HCT116 (cell line): ENCODE measurements around the gene PSMD11. TPM values are rescaled to one million over a fixed set of nuclear protein-coding genes. Genes with fewer than 3 reads are reported as not detected.

Experiments used
- ATAC-seq: fragments of 200-7000 bp; cut with Tn5 transposase; 2 replicates; pipeline ENCODE4 v1.9.1; 2020; ENCODE audit warnings: mild to moderate bottlenecking, moderate library complexity
- BruUV-seq: library from RNA; stranded (reverse); fragments of 400-500 nt; replicated peaks from 2 replicates; lab custom pipeline; 2021; lab: Mats Ljungman, UMichigan
- CTCF ChIA-PET: fragments of 300-600 bp; sonication (Branson Sonifier 250); formaldehyde crosslinking; loops from one replicate; lab custom pipeline; 2021; ENCODE audit warnings: antibody characterized with exemption; lab: Charles Lee
- POLR2A ChIA-PET: fragments of 300-600, 350-600 bp; sonication (Branson Sonifier 250); formaldehyde crosslinking; loops from one replicate; lab custom pipeline; 2021; ENCODE audit warnings: antibody characterized with exemption; lab: Charles Lee
- RAD21 ChIA-PET, 2 experiments: fragments of 300-600 bp; sonication (Branson Sonifier 250); formaldehyde crosslinking; loops; one replicate each; lab custom pipeline; 2023; ENCODE audit warnings: low total read pairs in 2 of 2; ENCODE audit not compliant: uncharacterized antibody in 2 of 2, unreplicated experiment in 2 of 2, low non-redundant PET in 1 of 2; lab: Charles Lee
- DNase-seq: peaks from one replicate; pipeline ENCODE4 v3.0.0-alpha.2; 2010; ENCODE audit warnings: low read depth, low spot score
- H2AFZ ChIP-seq: fragments of 200-600 bp; shearing (Covaris generic), sonication (generic); 2 replicates; pipeline ENCODE4 v1.6.1; 2017; ENCODE audit warnings: low read depth, mixed run types, mixed read lengths, antibody characterized with exemption, low read length; ENCODE audit not compliant: poor library complexity, severe bottlenecking
- H3K27ac ChIP-seq: 2 replicates; pipeline ENCODE4 v1.5.1; 2012; ENCODE audit warnings: low read depth, low read length
- H3K27me3 ChIP-seq: fragments of 200-600 bp; sonication (generic); 2 replicates; pipeline ENCODE4 v1.6.1; 2016; ENCODE audit warnings: mixed run types, low read length, mixed read lengths; ENCODE audit not compliant: insufficient read depth
- H3K36me3 ChIP-seq, 2 experiments: fragments of 200-500 bp in 1 of 2; fragments of 200-600 bp in 1 of 2; sonication (Bioruptor generic) in 1 of 2; sonication (generic) in 1 of 2; 2 replicates each; pipeline versions ENCODE4 v1.5.1 to v1.6.1; 2014 to 2016; ENCODE audit warnings: low read length in 2 of 2, inconsistent platforms in 1 of 2, mixed read lengths in 1 of 2, mixed run types in 1 of 2; ENCODE audit not compliant: insufficient read depth in 2 of 2, control insufficient read depth in 1 of 2
- H3K4me1 ChIP-seq, 2 experiments: fragments of 200-600 bp in 1 of 2; sonication (generic) in 1 of 2; 2 replicates each; pipeline versions ENCODE4 v1.5.1 to v1.6.1; 2012 to 2017; ENCODE audit warnings: low read length in 2 of 2, inconsistent platforms in 1 of 2, mild to moderate bottlenecking in 1 of 2, mixed read lengths in 1 of 2, mixed run types in 1 of 2, moderate library complexity in 1 of 2; ENCODE audit not compliant: insufficient read depth in 2 of 2, control insufficient read depth in 1 of 2
- H3K4me2 ChIP-seq: fragments of 200-600 bp; sonication (generic); 2 replicates; pipeline ENCODE4 v1.6.1; 2017; ENCODE audit warnings: mixed run types, low read length, mixed read lengths
- H3K4me3 ChIP-seq, 2 experiments: fragments of 200-600 bp in 1 of 2; sonication (generic) in 1 of 2; replicated peaks in 1 of 2; 2 replicates each; pipeline ENCODE4 v1.5.1; 2011 to 2016; ENCODE audit warnings: low read length in 2 of 2, control low read depth in 1 of 2, low read depth in 1 of 2, mild to moderate bottlenecking in 1 of 2, mixed read lengths in 1 of 2, mixed run types in 1 of 2
- H3K79me2 ChIP-seq: fragments of 200-600 bp; sonication (generic); 2 replicates; pipeline ENCODE4 v1.6.1; 2017; ENCODE audit warnings: mild to moderate bottlenecking, mixed run types, low read length, moderate library complexity, mixed read lengths; ENCODE audit not compliant: insufficient read depth
- H3K9ac ChIP-seq: fragments of 200-600 bp; sonication (generic); 2 replicates; pipeline ENCODE4 v1.6.1; 2016; ENCODE audit warnings: low read length, mixed read lengths
- H3K9me2 ChIP-seq: fragments of 200-600 bp; sonication (generic), shearing (Covaris generic); 2 replicates; pipeline ENCODE4 v1.6.1; 2017; ENCODE audit warnings: mixed run types, mild to moderate bottlenecking, moderate library complexity; ENCODE audit not compliant: insufficient read depth
- H3K9me3 ChIP-seq, 2 experiments: fragments of 200-500 bp in 1 of 2; fragments of 200-600 bp in 1 of 2; sonication (Bioruptor generic) in 1 of 2; sonication (generic) in 1 of 2; 2 replicates each; pipeline ENCODE4 v1.6.1; 2014 to 2017; ENCODE audit warnings: low read length in 2 of 2, mixed read lengths in 2 of 2, inconsistent platforms in 1 of 2, low read depth in 1 of 2, mild to moderate bottlenecking in 1 of 2, mixed run types in 1 of 2, moderate library complexity in 1 of 2; ENCODE audit not compliant: control insufficient read depth in 1 of 2, insufficient read depth in 1 of 2
- H4K20me1 ChIP-seq: fragments of 200-600 bp; sonication (generic), shearing (Covaris generic); 2 replicates; pipeline ENCODE4 v1.6.1; 2017; ENCODE audit warnings: mixed run types, mild to moderate bottlenecking, moderate library complexity; ENCODE audit not compliant: insufficient read depth
- CBX3 ChIP-seq: IDR thresholded peaks from 2 replicates; pipeline ENCODE4 v1.6.1; 2012; ENCODE audit warnings: low read depth
- EGR1 ChIP-seq: IDR thresholded peaks from 2 replicates; pipeline ENCODE4 v1.6.1; 2012; ENCODE audit warnings: low read depth
- ELF1 ChIP-seq: IDR thresholded peaks from 2 replicates; pipeline ENCODE4 v1.6.1; 2012; ENCODE audit warnings: low read depth, borderline replicate concordance
- JUND ChIP-seq: IDR thresholded peaks from 2 replicates; pipeline ENCODE4 v1.6.1; 2012
- POLR2A ChIP-seq: IDR thresholded peaks from 2 replicates; pipeline ENCODE4 v1.7.0; 2011; ENCODE audit warnings: borderline replicate concordance; ENCODE audit not compliant: insufficient read depth, insufficient read length; ENCODE audit errors: extremely low read depth
- POLR2AphosphoS5 ChIP-seq: IDR thresholded peaks from 2 replicates; pipeline ENCODE4 v1.6.1; 2011; ENCODE audit warnings: mild to moderate bottlenecking, low read depth, low read length, moderate library complexity
- RAD21 ChIP-seq: IDR thresholded peaks from 2 replicates; pipeline ENCODE4 v1.6.1; 2012; ENCODE audit warnings: low read depth, mild to moderate bottlenecking
- SIN3A ChIP-seq: IDR thresholded peaks from 2 replicates; pipeline ENCODE4 v1.6.1; 2012; ENCODE audit warnings: low read depth
- SP1 ChIP-seq: IDR thresholded peaks from 2 replicates; pipeline ENCODE4 v1.6.1; 2012; ENCODE audit warnings: low read depth
- YY1 ChIP-seq: IDR thresholded peaks from 2 replicates; pipeline ENCODE4 v1.6.1; 2011; ENCODE audit warnings: low read length, low read depth, moderate library complexity, mild to moderate bottlenecking; ENCODE audit not compliant: insufficient replicate concordance; ENCODE audit errors: extremely low read depth
- ZNF274 ChIP-seq: fragments of 200-500 bp; sonication (Bioruptor generic); IDR thresholded peaks from 2 replicates; pipeline ENCODE4 v1.6.1; 2014; ENCODE audit warnings: mild to moderate bottlenecking, low read depth, low read length, inconsistent platforms
- intact Hi-C: fragments of 100-400 bp; cut with micrococcal nuclease; formaldehyde crosslinking; loops from 2 replicates; pipeline ENCODE4 v1.10.0; 2022
- total RNA-seq: library from RNA; stranded (reverse); gene quantifications from one replicate; pipeline ENCODE4 v1.2.1, GENCODE V29; 2021; ENCODE audit not compliant: unreplicated experiment
- TF ChIP-seq, protein P1 (sequence below), 3 experiments: fragments of 200-600 bp in 1 of 3; sonication (generic) in 1 of 3; IDR thresholded peaks in 2 of 3; conservative IDR thresholded peaks in 1 of 3; 2 replicates each; pipeline ENCODE4 v1.5.1; 2012 to 2017; ENCODE audit warnings: low read depth in 2 of 3, low read length in 2 of 3, antibody characterized with exemption in 1 of 3, borderline replicate concordance in 1 of 3, control low read depth in 1 of 3, mild to moderate bottlenecking in 1 of 3, mixed read lengths in 1 of 3, mixed run types in 1 of 3, moderate library complexity in 1 of 3; ENCODE audit not compliant: insufficient read depth in 1 of 3
- TF ChIP-seq, protein P2 (sequence below): IDR thresholded peaks from 2 replicates; pipeline ENCODE4 v1.6.1; 2012
- TF ChIP-seq, protein P3 (sequence below): IDR thresholded peaks from 2 replicates; pipeline ENCODE4 v1.6.1; 2012

The PSMD11 gene
- total RNA-seq, 1 experiment from 2014 or later: 143 TPM

DNA sequence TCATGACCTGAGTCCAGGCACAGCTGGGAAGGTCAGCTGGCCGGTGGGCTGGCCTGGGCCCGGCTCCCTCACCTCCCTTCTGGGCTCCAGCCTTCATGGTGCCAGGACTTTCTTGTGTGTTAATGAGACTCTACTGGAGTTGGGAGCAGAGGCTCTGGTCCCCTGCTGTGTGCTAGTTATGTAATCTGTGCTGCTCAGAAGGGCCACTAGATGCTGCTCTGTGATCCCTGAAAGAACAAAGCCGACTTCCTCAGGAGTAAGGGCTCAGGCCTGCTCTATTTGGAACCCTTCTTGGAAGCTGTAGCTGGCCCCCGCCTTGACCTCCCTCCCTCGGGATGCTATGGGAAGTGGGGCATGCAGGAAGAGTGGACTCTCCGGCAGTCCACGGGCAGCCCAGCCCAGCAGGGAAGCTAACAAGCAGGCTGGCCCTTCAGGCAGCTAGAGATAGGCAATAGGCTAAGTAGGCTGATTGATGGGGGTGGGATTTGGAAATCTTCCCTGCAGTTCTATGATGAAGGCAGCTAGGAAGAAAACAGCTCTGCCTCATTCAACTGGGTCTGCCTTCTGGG is 39.2 kb downstream of the PSMD11 start:
- Histone ChIP-seq H3K36me3 (peaks cover 35 to 38% of the 10 kb centered on the region in 2 experiments; a peak in 3 of 4 replicates), H4K20me1 (no peaks in the 10 kb centered on the region), H3K4me2 (no peak overlapping the region), H3K27me3 (no peaks in the 10 kb centered on the region), H2AFZ (no peak overlapping the region)
- DNase-seq (no peak), ATAC-seq (no peak)
- intact Hi-C loops: loop anchor here (5.0 kb wide), 1 partner anchor 129 kb away; no protein-coding TSS in a partner anchor
- TF ChIP-seq, protein P1, sequence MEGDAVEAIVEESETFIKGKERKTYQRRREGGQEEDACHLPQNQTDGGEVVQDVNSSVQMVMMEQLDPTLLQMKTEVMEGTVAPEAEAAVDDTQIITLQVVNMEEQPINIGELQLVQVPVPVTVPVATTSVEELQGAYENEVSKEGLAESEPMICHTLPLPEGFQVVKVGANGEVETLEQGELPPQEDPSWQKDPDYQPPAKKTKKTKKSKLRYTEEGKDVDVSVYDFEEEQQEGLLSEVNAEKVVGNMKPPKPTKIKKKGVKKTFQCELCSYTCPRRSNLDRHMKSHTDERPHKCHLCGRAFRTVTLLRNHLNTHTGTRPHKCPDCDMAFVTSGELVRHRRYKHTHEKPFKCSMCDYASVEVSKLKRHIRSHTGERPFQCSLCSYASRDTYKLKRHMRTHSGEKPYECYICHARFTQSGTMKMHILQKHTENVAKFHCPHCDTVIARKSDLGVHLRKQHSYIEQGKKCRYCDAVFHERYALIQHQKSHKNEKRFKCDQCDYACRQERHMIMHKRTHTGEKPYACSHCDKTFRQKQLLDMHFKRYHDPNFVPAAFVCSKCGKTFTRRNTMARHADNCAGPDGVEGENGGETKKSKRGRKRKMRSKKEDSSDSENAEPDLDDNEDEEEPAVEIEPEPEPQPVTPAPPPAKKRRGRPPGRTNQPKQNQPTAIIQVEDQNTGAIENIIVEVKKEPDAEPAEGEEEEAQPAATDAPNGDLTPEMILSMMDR (IDR thresholded peaks at IDR 0.05 in 2 of 3, conservative IDR thresholded peaks at IDR 0.05 in 1 of 3; ENCODE audit: borderline replicate concordance in 1 of 3, insufficient read depth in 1 of 3, low read depth in 2 of 3, low read length in 2 of 3): peak; percentile 33 to 46 (median 44); a peak in 4 of 6 replicates
- no peak for TF ChIP-seq SIN3A
- peak; percentile 66 for TF ChIP-seq RAD21
- TF ChIP-seq EGR1: no peak
- TF ChIP-seq, all 23 proteins: peak for 2
- Histone ChIP-seq H3K9me3 (no peaks in the 10 kb centered on the region), H3K9me2 (no peaks in the 10 kb centered on the region), H3K9ac (no peak overlapping the region), H3K27ac (no peak overlapping the region; the same call in 1 of the 2 replicates), H3K4me3 (no peak overlapping the region), H3K79me2 (no peaks in the 10 kb centered on the region), H3K4me1 (peaks cover 6 to 18% of the 10 kb centered on the region in 2 experiments)
- no TSS peak for BruUV-seq
- ChIA-PET POLR2A (no interaction called here), RAD21 (interaction anchor here in 1 of 2 experiments (0.6 kb wide), 1 partner anchor 189 kb away, joined by 3 read pairs; no protein-coding TSS in a partner anchor), CTCF (interaction anchor here (0.9 to 2.5 kb wide), 3 partner anchors 10 to 394 kb away, joined by 3 to 9 read pairs (median 4); no protein-coding TSS in a partner anchor)

DNA sequence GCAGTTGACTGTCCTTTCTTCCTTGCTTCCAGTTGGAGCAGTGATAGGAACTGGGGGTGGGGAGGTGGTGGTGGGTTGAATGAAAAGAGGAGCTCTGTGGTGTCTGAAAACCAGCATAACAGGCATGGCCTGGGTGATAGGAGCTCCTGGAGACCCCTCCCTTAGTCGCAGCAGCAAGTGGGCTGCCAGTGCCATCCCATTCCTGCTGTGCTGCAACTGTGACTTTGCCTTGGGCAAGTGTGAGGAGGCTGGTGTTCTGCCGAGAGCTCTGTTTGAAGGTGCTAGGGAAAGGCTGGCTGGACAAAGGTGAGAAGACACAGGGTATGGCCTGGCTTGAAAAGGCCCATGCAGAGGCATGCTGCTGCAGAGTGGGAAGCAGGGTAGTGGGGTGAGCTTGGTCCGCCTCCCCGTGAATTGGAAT is 39.7 kb downstream of the PSMD11 start:
- ChIA-PET CTCF (interaction anchor here (0.9 to 2.5 kb wide), 3 partner anchors 10 to 394 kb away, joined by 3 to 9 read pairs (median 4); no protein-coding TSS in a partner anchor), RAD21 (no interaction called here), POLR2A (no interaction called here)
- intact Hi-C loops: loop anchor here (5.0 kb wide), 1 partner anchor 128 kb away; no protein-coding TSS in a partner anchor
- Histone ChIP-seq H3K9me2 (no peaks in the 10 kb centered on the region), H3K27me3 (no peaks in the 10 kb centered on the region), H3K36me3 (peaks cover 31 to 36% of the 10 kb centered on the region in 2 experiments; a peak in 3 of 4 replicates), H3K4me1 (peaks cover 6 to 18% of the 10 kb centered on the region in 2 experiments), H3K79me2 (no peaks in the 10 kb centered on the region), H3K9me3 (no peaks in the 10 kb centered on the region), H3K27ac (no peak overlapping the region), H3K9ac (no peak overlapping the region), H2AFZ (no peak overlapping the region), H3K4me3 (no peak overlapping the region), H3K4me2 (no peak overlapping the region), H4K20me1 (no peaks in the 10 kb centered on the region)
- ATAC-seq: no peak
- DNase-seq: no peak
- no TSS peak for BruUV-seq
- TF ChIP-seq SIN3A: no peak
- TF ChIP-seq JUND: no peak
- no peak for TF ChIP-seq POLR2A
- TF ChIP-seq ELF1: no peak
- TF ChIP-seq, protein P1 (IDR thresholded peaks at IDR 0.05 in 2 of 3, conservative IDR thresholded peaks at IDR 0.05 in 1 of 3; ENCODE audit: borderline replicate concordance in 1 of 3, insufficient read depth in 1 of 3, low read depth in 2 of 3, low read length in 2 of 3): no peak
- TF ChIP-seq, protein P2, sequence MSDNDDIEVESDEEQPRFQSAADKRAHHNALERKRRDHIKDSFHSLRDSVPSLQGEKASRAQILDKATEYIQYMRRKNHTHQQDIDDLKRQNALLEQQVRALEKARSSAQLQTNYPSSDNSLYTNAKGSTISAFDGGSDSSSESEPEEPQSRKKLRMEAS: no peak
- TF ChIP-seq, protein P3, sequence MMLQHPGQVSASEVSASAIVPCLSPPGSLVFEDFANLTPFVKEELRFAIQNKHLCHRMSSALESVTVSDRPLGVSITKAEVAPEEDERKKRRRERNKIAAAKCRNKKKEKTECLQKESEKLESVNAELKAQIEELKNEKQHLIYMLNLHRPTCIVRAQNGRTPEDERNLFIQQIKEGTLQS: no peak
- no peak for TF ChIP-seq EGR1
- no peak for TF ChIP-seq ZNF274
- no peak for TF ChIP-seq CBX3
- no peak for TF ChIP-seq YY1
- TF ChIP-seq POLR2AphosphoS5: no peak
- no peak for TF ChIP-seq SP1
